ENCODE data around the gene SPAG9.
"Not testable (repeated sequence)": the region's sequence is repeated elsewhere in the genome, so short reads cannot be mapped to it uniquely, and the experiment has no call there.

SPAG9 gene

DNA sequence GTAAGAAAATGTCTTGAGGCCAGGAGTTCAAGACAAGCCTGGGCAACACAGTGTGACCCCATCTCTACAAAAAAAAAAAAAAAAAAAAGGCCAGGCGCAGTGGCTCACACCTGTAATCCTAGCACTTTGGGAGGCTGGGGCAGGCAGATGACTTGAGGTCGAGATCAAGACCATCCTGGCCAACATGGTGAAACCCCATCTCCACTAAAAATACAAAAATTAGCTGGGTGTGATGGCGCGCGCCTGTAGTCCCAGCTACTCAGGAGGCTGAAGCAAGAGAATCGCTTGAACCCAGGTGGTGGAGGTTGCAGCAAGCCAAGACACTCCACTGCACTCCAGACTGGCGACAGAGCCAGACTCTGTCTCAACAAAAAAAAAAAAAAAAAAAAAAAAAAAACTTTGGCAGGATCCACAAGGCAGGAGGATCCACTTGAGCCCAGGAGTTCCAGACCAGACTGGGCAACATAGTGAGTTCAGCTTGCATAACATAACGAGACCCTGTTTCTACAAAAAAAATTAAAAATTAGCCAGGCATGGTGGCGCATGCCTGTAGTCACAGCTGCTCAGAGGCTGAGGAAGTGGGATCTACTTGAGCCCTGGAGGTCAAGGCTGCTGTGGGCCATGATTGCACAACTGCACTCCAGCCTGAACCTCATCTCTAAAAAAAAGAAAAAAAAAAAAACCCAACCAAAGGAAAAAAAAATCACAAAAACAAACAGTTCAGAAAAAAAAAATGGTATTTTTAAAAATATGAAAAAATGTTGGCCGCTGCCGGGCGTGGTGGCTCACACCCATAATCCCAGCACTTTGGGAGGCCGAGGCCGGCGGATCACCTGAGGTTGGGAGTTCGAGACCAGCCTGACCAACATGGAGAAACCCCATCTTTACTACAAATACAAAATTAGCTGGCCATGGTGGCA lies 8.1 kb downstream of the SPAG9 start:
- H3K27me3 ChIP-seq (replicated peaks; ENCODE audit: control insufficient read depth, insufficient read depth, low read length); H3K4me3 ChIP-seq (ENCODE audit: low read length); H3K9ac ChIP-seq (ENCODE audit: low read length); H3K36me3 ChIP-seq (ENCODE audit: control insufficient read depth, insufficient read depth, low read length, severe bottlenecking); H3K9me3 ChIP-seq (ENCODE audit: control insufficient read depth, low read length): not testable (repeated sequence)
- DNase-seq (ENCODE audit: low read depth): peak; percentile 51
- H3K4me1 ChIP-seq (ENCODE audit: control insufficient read depth, insufficient read depth, low read length): peaks cover 26% of the 10 kb centered on the region

DNA sequence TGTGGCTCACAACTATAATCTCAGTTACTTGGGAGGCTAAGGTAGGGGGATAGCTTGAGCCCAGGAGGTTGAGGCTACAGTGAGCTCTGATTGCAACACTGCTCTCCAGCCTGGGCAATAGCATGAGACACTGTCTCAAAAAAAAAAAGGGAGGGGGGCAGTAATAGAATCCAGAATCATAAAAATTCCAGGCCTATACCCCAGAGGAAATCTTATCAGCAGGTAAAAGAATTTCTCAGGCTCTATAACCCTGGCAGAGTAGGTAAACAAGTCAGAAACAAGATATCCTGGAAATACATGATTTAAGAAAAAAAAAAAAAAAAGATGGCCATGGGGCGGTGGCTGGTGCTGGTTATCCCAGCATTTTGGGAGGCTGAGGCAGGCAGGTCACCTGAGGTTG lies 12.9 kb downstream of the SPAG9 start:
- Histone ChIP-seq H3K9me3 (ENCODE audit: control insufficient read depth, low read length) (no peaks in the 10 kb centered on the region), H3K9ac (ENCODE audit: low read length) (no peak overlapping the region), H3K4me1 (ENCODE audit: control insufficient read depth, insufficient read depth, low read length) (peaks cover 23% of the 10 kb centered on the region), H3K36me3 (ENCODE audit: control insufficient read depth, insufficient read depth, low read length, severe bottlenecking) (no peaks in the 10 kb centered on the region), H3K27me3 (replicated peaks; ENCODE audit: control insufficient read depth, insufficient read depth, low read length) (no peaks in the 10 kb centered on the region), H3K4me3 (ENCODE audit: low read length) (no peak overlapping the region)
- no peak for DNase-seq (ENCODE audit: low read depth)

- Histone ChIP-seq H3K9me3 (ENCODE audit: control insufficient read depth, low read length) (no peaks in the 10 kb centered on the region), H3K9ac (ENCODE audit: low read length) (no peak overlapping the region), H3K4me3 (ENCODE audit: low read length) (no peak overlapping the region), H3K4me1 (ENCODE audit: control insufficient read depth, insufficient read depth, low read length) (peaks cover 11% of the 10 kb centered on the region), H3K27me3 (replicated peaks; ENCODE audit: control insufficient read depth, insufficient read depth, low read length) (no peaks in the 10 kb centered on the region), H3K36me3 (ENCODE audit: control insufficient read depth, insufficient read depth, low read length, severe bottlenecking) (no peaks in the 10 kb centered on the region)
- DNase-seq (ENCODE audit: low read depth): no peak
Measured at GRCh38 chr17:51103451-51103850, 17.2 kb downstream of the SPAG9 start.

GRCh38 chr17:51103050-51103449 lies 17.6 kb downstream of the SPAG9 start:
- DNase-seq (ENCODE audit: low read depth): no peak
- Histone ChIP-seq H3K9me3 (ENCODE audit: control insufficient read depth, low read length) (no peaks in the 10 kb centered on the region), H3K27me3 (replicated peaks; ENCODE audit: control insufficient read depth, insufficient read depth, low read length) (no peaks in the 10 kb centered on the region)

DNA sequence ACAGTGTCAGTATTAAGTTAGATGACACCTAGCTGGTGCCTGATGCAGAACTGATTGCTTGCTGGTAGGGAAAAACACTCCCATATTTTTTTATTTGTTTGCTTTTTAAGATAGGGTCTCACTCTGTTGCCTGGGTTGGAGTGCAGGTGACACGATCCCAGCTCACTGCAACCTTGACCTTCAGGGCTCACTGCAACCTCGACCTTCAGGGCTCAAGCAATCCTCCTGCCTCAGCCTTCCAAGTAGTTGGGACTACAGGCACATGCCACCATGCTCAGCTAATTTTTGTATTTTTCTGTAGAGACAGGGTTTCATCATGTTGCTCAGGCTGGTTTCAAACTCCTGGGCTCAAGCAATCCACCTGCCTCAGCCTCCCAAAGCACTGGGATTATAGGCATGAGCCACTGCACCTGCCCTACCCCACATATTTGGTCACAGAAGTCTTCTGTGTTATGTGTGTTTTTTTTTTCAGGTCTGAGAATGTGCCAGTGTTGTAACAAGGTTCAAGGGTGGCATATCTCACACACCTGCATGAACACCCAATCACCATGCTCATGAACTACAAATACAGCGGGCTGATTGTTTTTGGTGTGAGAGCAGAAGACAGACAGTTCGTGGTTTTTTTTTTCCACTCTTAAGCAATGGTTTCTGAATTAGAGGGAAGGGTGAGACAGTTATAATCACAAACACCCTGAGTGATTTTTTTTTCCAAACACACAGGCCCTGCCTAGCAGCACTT lies 22.8 kb downstream of the SPAG9 start:
- H3K36me3 ChIP-seq (ENCODE audit: control insufficient read depth, insufficient read depth, low read length, severe bottlenecking): peaks cover 4% of the 10 kb centered on the region
- peaks cover 4% of the 10 kb centered on the region for H3K4me1 ChIP-seq (ENCODE audit: control insufficient read depth, insufficient read depth, low read length)
- no peaks in the 10 kb centered on the region for H3K9me3 ChIP-seq (ENCODE audit: control insufficient read depth, low read length)
- DNase-seq (ENCODE audit: low read depth): no peak
- no peak overlapping the region for H3K9ac ChIP-seq (ENCODE audit: low read length)
- no peaks in the 10 kb centered on the region for H3K27me3 ChIP-seq (replicated peaks; ENCODE audit: control insufficient read depth, insufficient read depth, low read length)
- H3K4me3 ChIP-seq (ENCODE audit: low read length): no peak overlapping the region

More at GRCh38 chr17:51103050-51103449, 17.6 kb downstream of the SPAG9 start:
- no peak overlapping the region for H3K4me3 ChIP-seq (ENCODE audit: low read length)
- peaks cover 11% of the 10 kb centered on the region for H3K4me1 ChIP-seq (ENCODE audit: control insufficient read depth, insufficient read depth, low read length)
- no peaks in the 10 kb centered on the region for H3K36me3 ChIP-seq (ENCODE audit: control insufficient read depth, insufficient read depth, low read length, severe bottlenecking)
- no peak overlapping the region for H3K9ac ChIP-seq (ENCODE audit: low read length)

- no peaks in the 10 kb centered on the region for H3K27me3 ChIP-seq (replicated peaks; ENCODE audit: control insufficient read depth, insufficient read depth, low read length)
- H3K9ac ChIP-seq (ENCODE audit: low read length): no peak overlapping the region
- H3K4me1 ChIP-seq (ENCODE audit: control insufficient read depth, insufficient read depth, low read length): peaks cover 11% of the 10 kb centered on the region
- no peak for DNase-seq (ENCODE audit: low read depth)
- no peak overlapping the region for H3K4me3 ChIP-seq (ENCODE audit: low read length)
- H3K36me3 ChIP-seq (ENCODE audit: control insufficient read depth, insufficient read depth, low read length, severe bottlenecking): no peaks in the 10 kb centered on the region
- no peaks in the 10 kb centered on the region for H3K9me3 ChIP-seq (ENCODE audit: control insufficient read depth, low read length)
Measured at GRCh38 chr17:51091635-51092034, 29.0 kb downstream of the SPAG9 start.

- not testable (repeated sequence) for H3K9ac ChIP-seq (ENCODE audit: low read length); H3K36me3 ChIP-seq (ENCODE audit: control insufficient read depth, insufficient read depth, low read length, severe bottlenecking); DNase-seq (ENCODE audit: low read depth); H3K27me3 ChIP-seq (replicated peaks; ENCODE audit: control insufficient read depth, insufficient read depth, low read length); H3K4me3 ChIP-seq (ENCODE audit: low read length); H3K9me3 ChIP-seq (ENCODE audit: control insufficient read depth, low read length)
- H3K4me1 ChIP-seq (ENCODE audit: control insufficient read depth, insufficient read depth, low read length): peaks cover 32% of the 10 kb centered on the region
Measured at GRCh38 chr17:51088868-51089267, 31.8 kb downstream of the SPAG9 start.

DNA sequence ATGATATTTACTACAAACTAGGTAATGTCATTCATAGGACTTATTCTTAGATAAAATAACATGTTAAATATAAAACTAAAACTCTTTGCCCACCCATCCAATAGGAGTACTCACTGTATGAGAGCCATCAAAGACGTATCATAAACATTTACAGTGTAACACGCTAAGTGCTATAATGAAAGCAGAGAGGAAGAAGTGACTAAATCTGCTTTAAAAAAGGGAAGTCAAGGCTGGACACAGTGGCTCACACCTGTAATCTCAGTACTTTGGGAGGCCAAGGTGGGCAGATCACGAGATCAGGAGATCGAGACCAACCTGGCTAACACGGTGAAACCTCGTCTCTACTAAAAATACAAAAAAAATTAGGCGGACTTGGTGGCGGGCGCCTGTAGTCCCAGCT lies 32.4 kb downstream of the SPAG9 start:
- Histone ChIP-seq H3K27me3 (replicated peaks; ENCODE audit: control insufficient read depth, insufficient read depth, low read length) (no peaks in the 10 kb centered on the region), H3K4me1 (ENCODE audit: control insufficient read depth, insufficient read depth, low read length) (peaks cover 35% of the 10 kb centered on the region), H3K4me3 (ENCODE audit: low read length) (no peak overlapping the region), H3K36me3 (ENCODE audit: control insufficient read depth, insufficient read depth, low read length, severe bottlenecking) (no peaks in the 10 kb centered on the region), H3K9me3 (ENCODE audit: control insufficient read depth, low read length) (no peaks in the 10 kb centered on the region), H3K9ac (ENCODE audit: low read length) (no peak overlapping the region)
- no peak for DNase-seq (ENCODE audit: low read depth)

DNA sequence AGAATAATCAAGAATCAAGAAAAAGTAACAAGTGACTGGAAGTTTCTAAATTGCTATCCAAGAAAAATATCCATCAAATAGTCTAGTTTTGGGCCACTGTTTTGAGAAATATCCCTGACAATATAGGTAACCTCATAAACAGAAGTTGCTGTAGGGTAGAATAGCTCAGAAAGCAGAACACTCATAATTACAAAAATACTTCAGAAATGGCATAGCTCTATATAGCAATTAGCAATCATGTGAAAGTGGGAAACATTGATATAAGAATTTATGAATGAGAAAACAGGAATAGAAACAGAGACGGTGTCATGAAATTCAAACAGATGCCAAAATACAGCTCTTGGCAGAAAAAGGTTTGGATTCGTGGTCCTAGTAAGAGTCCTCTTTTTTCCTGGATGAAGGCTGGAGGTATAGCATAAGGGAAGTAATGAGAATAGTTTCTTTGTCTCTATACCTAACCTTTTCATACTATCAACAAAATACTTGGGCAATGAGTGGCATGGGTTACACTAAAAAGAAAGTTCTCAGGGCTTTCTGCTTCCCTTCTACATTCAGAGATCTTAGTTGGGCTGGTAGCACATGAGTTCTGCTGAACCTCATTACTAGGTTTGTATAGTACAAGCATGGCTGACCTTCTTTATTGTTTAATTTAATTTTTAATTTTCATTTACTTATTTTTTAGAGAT lies 33.5 kb downstream of the SPAG9 start:
- peak; percentile 7 for DNase-seq (ENCODE audit: low read depth)
- no peak overlapping the region for H3K4me3 ChIP-seq (ENCODE audit: low read length)
- H3K9ac ChIP-seq (ENCODE audit: low read length): no peak overlapping the region
- no peaks in the 10 kb centered on the region for H3K27me3 ChIP-seq (replicated peaks; ENCODE audit: control insufficient read depth, insufficient read depth, low read length)
- H3K36me3 ChIP-seq (ENCODE audit: control insufficient read depth, insufficient read depth, low read length, severe bottlenecking): no peaks in the 10 kb centered on the region
- H3K4me1 ChIP-seq (ENCODE audit: control insufficient read depth, insufficient read depth, low read length): peaks cover 41% of the 10 kb centered on the region
- H3K9me3 ChIP-seq (ENCODE audit: control insufficient read depth, low read length): no peaks in the 10 kb centered on the region

- peak overlapping the region; percentile 55 for H3K4me3 ChIP-seq (ENCODE audit: low read length)
- DNase-seq (ENCODE audit: low read depth): peak; percentile 55
- peak overlapping the region; percentile 48 for H3K9ac ChIP-seq (ENCODE audit: low read length)
- H3K9me3 ChIP-seq (ENCODE audit: control insufficient read depth, low read length): no peaks in the 10 kb centered on the region
- H3K27me3 ChIP-seq (replicated peaks; ENCODE audit: control insufficient read depth, insufficient read depth, low read length): no peaks in the 10 kb centered on the region
- H3K4me1 ChIP-seq (ENCODE audit: control insufficient read depth, insufficient read depth, low read length): peaks cover 36% of the 10 kb centered on the region
- H3K36me3 ChIP-seq (ENCODE audit: control insufficient read depth, insufficient read depth, low read length, severe bottlenecking): no peaks in the 10 kb centered on the region
Measured at GRCh38 chr17:51085150-51085805, 35.4 kb downstream of the SPAG9 start.

DNA sequence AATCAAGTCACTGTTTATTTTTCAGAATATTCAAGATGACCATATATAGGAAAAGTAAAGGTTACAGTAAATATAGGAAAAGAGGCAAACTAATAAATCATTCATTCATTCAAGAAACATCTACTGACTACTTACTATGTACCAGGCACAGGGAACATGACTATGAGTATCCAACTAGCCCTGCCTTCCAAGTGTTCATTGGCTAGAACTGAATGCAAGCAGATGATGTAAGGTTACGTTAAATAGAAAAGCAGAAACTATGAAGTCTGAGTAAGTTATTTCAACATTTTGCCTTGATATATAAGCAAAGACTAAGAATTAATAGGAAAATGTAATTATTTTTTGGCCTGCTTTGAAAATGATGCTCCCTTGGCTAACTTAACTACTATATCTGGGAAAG lies 36.7 kb downstream of the SPAG9 start:
- H3K9me3 ChIP-seq (ENCODE audit: control insufficient read depth, low read length): no peaks in the 10 kb centered on the region

More for the DNA sequence above, 36.7 kb downstream of the SPAG9 start:
- peaks cover 5% of the 10 kb centered on the region for H3K36me3 ChIP-seq (ENCODE audit: control insufficient read depth, insufficient read depth, low read length, severe bottlenecking)
- H3K9ac ChIP-seq (ENCODE audit: low read length): no peak overlapping the region
- no peaks in the 10 kb centered on the region for H3K27me3 ChIP-seq (replicated peaks; ENCODE audit: control insufficient read depth, insufficient read depth, low read length)
- no peak overlapping the region for H3K4me3 ChIP-seq (ENCODE audit: low read length)
- no peak for DNase-seq (ENCODE audit: low read depth)
- peaks cover 38% of the 10 kb centered on the region for H3K4me1 ChIP-seq (ENCODE audit: control insufficient read depth, insufficient read depth, low read length)
